Stimulated activated memory B cell treated with anti-CD40 and anti-IgM and Interleukin-4, amounts not matched to agents 10 μg/mL and 1 μg/mL and 100 μg/mL, for 72 hours (primary cell): ENCODE data around the gene NIPAL1.

Source experiments
- ATAC-seq: fragments of 150-1000 bp; cut with Tn5 transposase; 2 replicates; pipeline ENCODE4 v1.10.0; 2021
- H3K27ac Mint-ChIP-seq: one replicate; pipeline ENCODE4 v1.8.0; 2022; ENCODE audit warnings: mild to moderate bottlenecking, mixed read lengths
- H3K27me3 Mint-ChIP-seq: one replicate; pipeline ENCODE4 v1.8.0; 2022; ENCODE audit warnings: mixed read lengths
- H3K36me3 Mint-ChIP-seq: one replicate; pipeline ENCODE4 v1.8.0; 2022; ENCODE audit warnings: mixed read lengths
- H3K4me1 Mint-ChIP-seq: one replicate; pipeline ENCODE4 v1.8.0; 2022; ENCODE audit warnings: mixed read lengths
- H3K4me3 Mint-ChIP-seq: one replicate; pipeline ENCODE4 v1.8.0; 2022; ENCODE audit warnings: mild to moderate bottlenecking, moderate library complexity, mixed read lengths
- H3K9me3 Mint-ChIP-seq: one replicate; pipeline ENCODE4 v1.8.0; 2022; ENCODE audit warnings: mixed read lengths

Gene NIPAL1

DNA sequence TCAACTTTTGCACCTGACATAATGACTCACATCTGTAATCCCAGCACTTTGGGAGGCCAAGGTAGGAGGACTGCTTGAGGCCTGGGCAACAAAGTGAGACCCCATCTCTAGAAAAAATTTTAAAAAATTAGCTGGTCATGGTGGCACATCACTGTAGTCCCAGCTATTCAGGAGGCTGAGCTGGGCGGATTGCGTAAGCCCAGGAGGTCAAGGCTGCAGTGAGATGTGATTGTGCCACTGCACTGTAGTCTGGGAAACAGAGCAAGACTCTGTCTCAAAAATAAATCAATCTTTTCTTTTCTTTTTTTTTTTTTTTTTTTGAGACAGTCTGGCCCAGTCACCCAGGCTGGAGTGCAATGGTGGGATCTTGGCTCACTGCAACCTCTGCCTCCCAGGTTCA, 52.5 kb downstream of the NIPAL1 start:
- peaks cover 12% of the 10 kb centered on the region for H3K4me1 Mint-ChIP-seq
- no peaks in the 10 kb centered on the region for H3K9me3 Mint-ChIP-seq
- ATAC-seq, result no peak
- H3K27me3 Mint-ChIP-seq, result no peaks in the 10 kb centered on the region
- H3K36me3 Mint-ChIP-seq, result no peaks in the 10 kb centered on the region
- H3K4me3 Mint-ChIP-seq, result no peak overlapping the region
- H3K27ac Mint-ChIP-seq, result no peak overlapping the region

DNA sequence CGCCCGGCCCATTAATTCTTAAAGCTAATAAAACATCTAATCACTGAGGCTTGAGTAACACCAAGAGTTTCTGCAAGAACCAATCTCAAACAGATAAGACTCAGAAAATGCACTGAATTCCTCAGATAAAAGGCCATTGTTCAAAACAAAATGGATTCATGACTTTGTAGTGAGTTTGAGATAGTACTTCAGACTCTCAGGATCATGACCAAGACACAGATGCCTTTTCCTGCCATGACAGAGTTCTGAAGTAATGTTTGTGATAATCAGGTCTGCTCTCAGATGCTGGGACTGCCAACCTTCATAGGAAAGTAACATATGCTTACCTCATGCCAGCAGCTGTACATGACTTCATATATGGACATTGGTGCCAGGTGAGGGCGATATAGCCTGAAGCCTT, 54.6 kb downstream of the NIPAL1 start:
- no peak overlapping the region for H3K4me3 Mint-ChIP-seq
- H3K9me3 Mint-ChIP-seq, result no peaks in the 10 kb centered on the region
- H3K4me1 Mint-ChIP-seq, result no peaks in the 10 kb centered on the region
- no peaks in the 10 kb centered on the region for H3K36me3 Mint-ChIP-seq
- ATAC-seq, result no peak
- H3K27ac Mint-ChIP-seq, result no peak overlapping the region
- no peaks in the 10 kb centered on the region for H3K27me3 Mint-ChIP-seq

DNA sequence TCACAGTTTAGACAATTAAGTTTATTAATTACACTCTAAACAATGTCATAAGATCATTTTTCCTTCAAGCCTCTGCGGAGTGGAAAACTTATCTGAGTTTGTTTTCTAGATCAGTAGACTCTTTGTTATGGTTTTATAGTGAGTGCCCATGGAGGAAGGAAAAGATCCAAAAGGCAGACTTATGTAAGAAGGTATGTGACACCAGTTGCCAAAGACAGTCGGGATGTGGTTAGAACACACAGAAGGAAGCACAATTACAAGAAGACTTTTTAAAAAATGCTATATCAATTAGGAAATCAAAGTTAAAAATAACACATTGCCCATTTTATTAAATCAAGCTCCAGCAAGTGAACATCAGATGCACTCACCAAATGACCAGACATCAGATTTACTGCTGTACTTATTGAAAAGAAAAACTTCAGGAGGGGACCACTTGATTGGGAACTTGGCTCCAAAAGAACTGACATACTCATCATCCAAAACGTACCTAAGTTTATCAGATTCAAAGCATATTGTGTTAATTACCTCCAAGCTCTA, 57.1 kb downstream of the NIPAL1 start:
- no peaks in the 10 kb centered on the region for H3K36me3 Mint-ChIP-seq
- no peaks in the 10 kb centered on the region for H3K4me1 Mint-ChIP-seq
- H3K27me3 Mint-ChIP-seq, result no peaks in the 10 kb centered on the region
- no peak overlapping the region for H3K27ac Mint-ChIP-seq
- no peak for ATAC-seq
- H3K9me3 Mint-ChIP-seq, result no peaks in the 10 kb centered on the region
- no peak overlapping the region for H3K4me3 Mint-ChIP-seq

DNA sequence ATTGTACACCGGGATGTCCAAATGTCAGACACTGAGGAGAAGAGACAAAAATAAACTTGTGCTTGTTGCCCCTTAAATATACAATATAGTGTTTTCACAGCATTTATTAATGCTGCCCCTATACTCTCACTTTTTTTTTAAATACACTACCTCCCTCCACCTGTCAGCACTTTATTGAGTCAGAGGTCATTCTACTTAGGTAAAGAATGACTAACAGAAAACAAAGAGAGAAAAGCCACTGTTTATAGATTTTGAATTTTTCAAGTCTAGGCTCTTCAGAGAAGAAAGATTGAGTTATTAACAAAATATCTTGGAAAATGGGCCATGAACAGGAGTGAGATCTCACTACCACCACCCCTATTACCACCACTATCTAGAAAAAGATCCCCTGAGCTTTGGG, 58.1 kb downstream of the NIPAL1 start:
- H3K4me3 Mint-ChIP-seq, result no peak overlapping the region
- H3K36me3 Mint-ChIP-seq, result no peaks in the 10 kb centered on the region
- H3K4me1 Mint-ChIP-seq, result no peaks in the 10 kb centered on the region
- no peak for ATAC-seq
- H3K27ac Mint-ChIP-seq, result no peak overlapping the region
- no peaks in the 10 kb centered on the region for H3K9me3 Mint-ChIP-seq
- no peaks in the 10 kb centered on the region for H3K27me3 Mint-ChIP-seq

DNA sequence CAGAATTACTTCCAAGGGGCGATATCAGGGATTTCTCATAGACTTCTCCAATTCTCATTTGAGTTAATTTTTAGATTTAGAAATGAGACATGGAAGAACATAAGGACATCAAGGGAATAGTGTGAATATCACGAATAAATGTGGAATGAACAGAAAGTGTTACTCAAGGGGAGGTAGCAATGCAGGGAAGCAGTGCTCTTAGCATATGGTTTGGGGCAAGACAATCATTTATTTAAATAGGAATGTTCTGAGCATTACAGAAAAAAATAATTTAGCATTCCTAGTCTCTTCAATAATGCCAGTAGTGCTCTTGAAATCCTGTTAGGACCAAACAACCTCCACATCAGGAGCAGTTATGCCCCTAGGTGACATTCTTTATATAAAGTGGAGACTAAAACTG, 61.9 kb downstream of the NIPAL1 start:
- Mint-ChIP-seq H3K9me3 (no peaks in the 10 kb centered on the region), H3K27me3 (no peaks in the 10 kb centered on the region), H3K4me1 (no peaks in the 10 kb centered on the region), H3K4me3 (no peak overlapping the region), H3K27ac (no peak overlapping the region), H3K36me3 (no peaks in the 10 kb centered on the region)
- no peak for ATAC-seq

DNA sequence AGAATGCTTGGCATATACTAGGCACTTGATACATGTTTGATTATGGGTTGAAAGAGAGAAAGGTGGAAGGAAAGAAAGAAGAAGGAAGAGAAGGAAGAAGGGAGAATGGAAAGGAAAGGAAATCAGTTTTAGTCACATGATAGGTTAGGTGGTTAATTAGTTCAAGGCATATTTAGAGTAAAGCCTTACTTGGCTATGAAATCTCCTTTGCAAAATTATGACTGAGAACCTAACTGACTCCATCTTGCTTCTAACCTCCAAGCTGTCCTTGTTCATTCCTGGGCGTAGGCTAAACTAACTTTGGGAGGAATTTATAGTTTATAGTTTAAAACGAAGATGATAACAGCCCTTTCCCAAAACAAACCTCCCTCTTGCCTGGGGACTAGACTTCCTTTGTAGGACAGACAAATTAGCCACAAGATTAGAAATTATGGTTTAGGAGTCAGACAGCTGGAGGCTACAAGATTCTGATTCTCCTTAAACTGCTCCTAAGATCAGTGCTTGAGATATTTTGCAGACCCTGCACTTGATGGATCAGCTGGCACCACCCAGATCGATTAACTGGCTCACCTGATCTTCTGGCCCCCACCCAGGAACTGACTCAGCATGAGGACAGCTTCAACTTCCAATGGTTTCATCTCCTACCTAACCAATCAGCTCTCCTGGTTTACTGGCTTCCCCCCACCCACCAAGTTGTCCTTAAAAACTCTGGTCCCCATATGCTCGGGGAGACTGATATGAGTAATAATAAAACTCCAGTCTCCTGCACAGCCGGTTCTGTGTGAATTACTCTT, 62.5 kb downstream of the NIPAL1 start:
- no peak overlapping the region for H3K27ac Mint-ChIP-seq
- H3K9me3 Mint-ChIP-seq, result no peaks in the 10 kb centered on the region
- no peaks in the 10 kb centered on the region for H3K36me3 Mint-ChIP-seq
- no peaks in the 10 kb centered on the region for H3K4me1 Mint-ChIP-seq
- no peak for ATAC-seq
- no peaks in the 10 kb centered on the region for H3K27me3 Mint-ChIP-seq
- H3K4me3 Mint-ChIP-seq, result no peak overlapping the region

DNA sequence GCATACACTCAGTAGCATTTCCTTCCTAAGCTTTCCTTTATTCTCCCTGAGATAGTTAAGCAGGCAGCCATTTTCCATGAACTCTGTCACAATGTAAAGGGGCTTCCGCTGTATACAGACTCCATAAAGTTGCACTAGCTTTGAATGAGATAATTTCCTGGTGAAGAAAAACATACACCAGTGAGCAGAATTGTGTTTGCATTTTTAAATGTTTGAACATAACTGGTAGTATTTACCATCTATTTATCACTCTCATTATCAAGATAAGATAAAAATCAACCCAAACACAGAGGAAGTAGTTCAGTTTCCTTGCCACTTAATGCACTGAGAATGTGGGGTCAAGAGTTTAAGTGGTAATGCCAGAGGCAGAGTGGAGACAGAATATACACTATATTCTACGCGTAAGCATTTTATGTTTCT, 63.4 kb downstream of the NIPAL1 start:
- ATAC-seq, result no peak
- Mint-ChIP-seq H3K27ac (no peak overlapping the region), H3K27me3 (no peaks in the 10 kb centered on the region), H3K9me3 (no peaks in the 10 kb centered on the region), H3K4me3 (no peak overlapping the region), H3K4me1 (no peaks in the 10 kb centered on the region), H3K36me3 (no peaks in the 10 kb centered on the region)

DNA sequence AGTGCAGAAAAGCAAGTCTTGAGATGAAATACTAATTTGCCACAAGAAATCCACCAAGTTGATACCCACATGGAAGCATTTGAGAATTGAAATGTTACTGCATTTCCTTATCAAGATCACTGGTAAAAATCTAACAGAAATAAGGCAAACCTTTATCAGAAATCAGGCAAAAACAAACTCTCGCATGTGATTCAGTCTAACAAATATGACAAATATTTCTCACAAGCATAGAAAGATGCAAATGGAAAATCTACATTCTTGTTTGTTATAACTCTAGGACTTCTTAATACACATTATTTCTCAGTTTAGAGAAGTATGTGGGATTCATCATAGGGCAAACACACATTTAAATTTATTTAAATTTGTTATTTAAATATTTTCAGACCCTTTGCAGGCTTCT, 64.6 kb downstream of the NIPAL1 start:
- no peak for ATAC-seq
- Mint-ChIP-seq H3K9me3 (no peaks in the 10 kb centered on the region), H3K27me3 (no peaks in the 10 kb centered on the region), H3K4me1 (no peaks in the 10 kb centered on the region), H3K36me3 (peaks cover 6% of the 10 kb centered on the region), H3K27ac (no peak overlapping the region), H3K4me3 (no peak overlapping the region)

DNA sequence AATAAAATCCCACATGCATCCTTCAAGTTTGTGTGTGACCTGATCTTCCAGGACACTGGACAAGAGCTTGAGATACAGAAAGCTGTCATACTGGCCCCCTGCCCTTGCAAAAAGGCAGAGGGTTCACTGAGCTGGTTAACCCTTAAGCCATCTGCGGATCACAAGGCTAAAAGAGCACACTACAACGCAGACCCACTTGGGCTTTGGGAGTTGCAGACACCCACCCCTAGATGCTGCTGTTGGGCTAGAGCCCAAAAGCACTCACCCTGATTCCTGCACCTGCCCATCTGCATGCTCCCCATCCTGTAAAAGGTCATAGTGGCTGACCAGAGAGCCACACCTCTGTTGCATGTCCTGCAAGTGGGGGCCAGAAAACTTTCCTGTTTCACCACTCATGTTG, 66.4 kb downstream of the NIPAL1 start:
- H3K27me3 Mint-ChIP-seq, result no peaks in the 10 kb centered on the region
- no peak overlapping the region for H3K27ac Mint-ChIP-seq
- H3K9me3 Mint-ChIP-seq, result no peaks in the 10 kb centered on the region
- ATAC-seq, result no peak
- H3K36me3 Mint-ChIP-seq, result peaks cover 6% of the 10 kb centered on the region
- no peak overlapping the region for H3K4me3 Mint-ChIP-seq
- H3K4me1 Mint-ChIP-seq, result no peaks in the 10 kb centered on the region

DNA sequence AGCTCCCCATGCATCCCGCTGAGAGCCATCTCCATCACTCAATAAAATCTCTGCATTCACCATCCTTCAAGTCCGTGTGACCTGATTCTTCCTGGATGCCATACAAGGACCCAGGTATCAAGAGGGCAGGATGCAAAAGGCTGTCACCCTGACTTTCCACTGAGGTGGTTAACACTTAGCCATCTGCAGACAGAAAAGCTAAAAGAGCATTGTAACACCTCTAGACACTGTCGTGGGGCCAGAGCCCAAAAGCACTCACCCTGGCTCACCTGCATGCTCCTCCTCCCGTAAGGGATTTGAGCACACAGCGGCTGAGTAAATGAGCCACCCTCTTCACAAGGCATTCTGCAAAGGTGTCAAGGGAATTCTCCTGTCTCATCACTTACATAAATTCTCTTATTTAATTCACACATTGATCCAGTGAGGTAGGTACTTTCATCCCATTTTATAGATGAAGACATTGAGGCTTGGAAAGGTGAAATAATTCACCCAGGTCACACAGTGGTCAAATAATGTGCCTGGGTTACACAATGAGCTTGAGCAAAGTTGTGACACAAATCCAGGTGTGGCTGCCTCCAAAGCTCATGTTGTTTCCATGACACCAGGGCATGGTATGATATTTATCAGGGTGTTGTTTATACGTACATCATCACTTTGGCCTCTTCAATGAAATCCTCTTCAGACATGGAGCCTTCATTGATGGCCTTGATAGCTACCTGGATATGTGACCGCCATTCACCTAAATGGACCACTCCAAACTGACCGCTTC, 69.4 kb downstream of the NIPAL1 start:
- Mint-ChIP-seq H3K27ac (no peak overlapping the region), H3K9me3 (no peaks in the 10 kb centered on the region), H3K4me1 (no peaks in the 10 kb centered on the region), H3K27me3 (no peaks in the 10 kb centered on the region), H3K4me3 (no peak overlapping the region), H3K36me3 (peaks cover 6% of the 10 kb centered on the region)
- ATAC-seq, result no peak
